ENCODE measurements around the gene CDKN1C. TPM values are rescaled to one million over a fixed set of nuclear protein-coding genes. Genes with fewer than 3 reads are reported as not detected.
"Not testable (repeated sequence)": the region's sequence is repeated elsewhere in the genome, so short reads cannot be mapped to it uniquely, and the experiment has no call there.

CDKN1C gene
- polyA plus RNA-seq, 4 donors: 125 to 210 (median 138) TPM

DNA sequence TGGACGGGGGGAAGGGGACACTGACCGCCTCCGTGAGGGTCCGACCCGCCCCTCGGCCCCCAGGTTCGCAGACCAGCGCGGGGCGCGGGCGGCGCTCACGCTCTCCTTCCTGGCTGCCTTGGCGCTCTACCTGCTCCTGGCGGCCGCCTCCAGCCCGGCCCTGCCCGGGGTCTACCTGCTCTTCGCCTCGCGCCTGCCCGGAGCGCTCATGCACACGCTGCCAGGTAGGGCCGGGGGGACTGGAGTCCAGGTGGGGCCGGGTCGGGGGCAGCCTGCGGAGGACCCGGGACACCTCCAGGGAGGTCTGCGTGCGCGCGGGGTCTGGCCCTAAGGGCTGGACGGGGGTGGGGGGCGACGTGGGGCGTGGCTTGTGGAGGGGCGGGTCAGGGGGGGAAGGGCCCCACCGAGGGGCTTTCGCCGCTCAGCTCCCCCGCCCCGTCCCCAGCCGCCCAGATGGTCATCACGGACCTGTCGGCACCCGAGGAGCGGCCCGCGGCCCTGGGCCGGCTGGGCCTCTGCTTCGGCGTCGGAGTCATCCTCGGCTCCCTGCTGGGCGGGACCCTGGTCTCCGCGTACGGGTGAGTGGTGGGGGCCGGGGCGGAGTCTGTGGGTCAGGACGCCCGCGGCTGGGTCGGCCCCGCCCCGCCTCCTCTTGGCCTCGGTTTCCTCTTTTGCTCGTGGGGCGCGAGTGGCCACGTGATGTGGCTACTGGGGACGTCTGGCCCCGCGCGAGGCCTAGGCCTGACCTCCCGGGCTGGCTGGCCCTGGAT lies 23.7 kb upstream of the CDKN1C start:
- no peak for DNase-seq (ENCODE audit: low read depth in 4 of 4, low spot score in 2 of 4)

DNA sequence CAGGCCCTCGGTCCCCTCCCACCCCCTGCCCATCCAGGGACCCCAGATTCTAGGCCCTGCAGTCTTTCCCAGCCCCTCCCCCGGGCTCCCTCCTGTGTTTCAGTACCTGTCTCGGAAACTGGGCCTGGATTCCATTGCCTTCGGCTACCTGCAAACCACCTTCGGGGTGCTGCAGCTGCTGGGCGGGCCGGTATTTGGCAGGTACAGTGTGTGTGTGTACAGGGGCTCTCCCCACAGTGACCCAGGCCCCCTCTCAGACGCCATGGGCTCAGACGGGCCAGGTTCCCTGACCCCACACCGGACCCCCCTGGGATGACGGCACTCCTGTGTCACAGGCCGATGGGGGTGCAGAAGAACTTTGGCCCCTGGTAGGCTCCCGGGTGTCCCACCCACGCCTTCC lies 22.6 kb upstream of the CDKN1C start:
- DNase-seq (ENCODE audit: low read depth in 4 of 4, low spot score in 2 of 4): no peak

DNA sequence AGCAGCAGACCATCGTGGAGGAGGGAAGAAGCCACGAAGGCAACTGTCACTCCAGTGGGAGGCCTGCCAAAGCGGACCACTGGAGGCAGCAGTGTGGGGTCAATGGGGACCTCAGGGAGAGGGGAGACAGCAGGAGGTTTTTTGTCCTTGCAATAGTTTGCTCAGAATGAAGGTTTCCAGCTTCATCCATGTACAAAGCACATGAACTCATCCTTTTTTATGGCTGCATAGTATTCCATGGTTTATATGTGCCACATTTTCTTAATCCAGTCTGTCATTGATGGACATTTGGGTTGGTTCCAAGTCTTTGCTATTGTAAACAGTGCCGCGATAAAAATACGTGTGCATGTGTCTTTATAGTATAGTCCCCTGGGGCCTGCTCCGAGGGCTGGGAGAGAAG lies 19.7 kb upstream of the CDKN1C start:
- DNase-seq (ENCODE audit: low read depth in 4 of 4, low spot score in 2 of 4): not testable (repeated sequence)

DNA sequence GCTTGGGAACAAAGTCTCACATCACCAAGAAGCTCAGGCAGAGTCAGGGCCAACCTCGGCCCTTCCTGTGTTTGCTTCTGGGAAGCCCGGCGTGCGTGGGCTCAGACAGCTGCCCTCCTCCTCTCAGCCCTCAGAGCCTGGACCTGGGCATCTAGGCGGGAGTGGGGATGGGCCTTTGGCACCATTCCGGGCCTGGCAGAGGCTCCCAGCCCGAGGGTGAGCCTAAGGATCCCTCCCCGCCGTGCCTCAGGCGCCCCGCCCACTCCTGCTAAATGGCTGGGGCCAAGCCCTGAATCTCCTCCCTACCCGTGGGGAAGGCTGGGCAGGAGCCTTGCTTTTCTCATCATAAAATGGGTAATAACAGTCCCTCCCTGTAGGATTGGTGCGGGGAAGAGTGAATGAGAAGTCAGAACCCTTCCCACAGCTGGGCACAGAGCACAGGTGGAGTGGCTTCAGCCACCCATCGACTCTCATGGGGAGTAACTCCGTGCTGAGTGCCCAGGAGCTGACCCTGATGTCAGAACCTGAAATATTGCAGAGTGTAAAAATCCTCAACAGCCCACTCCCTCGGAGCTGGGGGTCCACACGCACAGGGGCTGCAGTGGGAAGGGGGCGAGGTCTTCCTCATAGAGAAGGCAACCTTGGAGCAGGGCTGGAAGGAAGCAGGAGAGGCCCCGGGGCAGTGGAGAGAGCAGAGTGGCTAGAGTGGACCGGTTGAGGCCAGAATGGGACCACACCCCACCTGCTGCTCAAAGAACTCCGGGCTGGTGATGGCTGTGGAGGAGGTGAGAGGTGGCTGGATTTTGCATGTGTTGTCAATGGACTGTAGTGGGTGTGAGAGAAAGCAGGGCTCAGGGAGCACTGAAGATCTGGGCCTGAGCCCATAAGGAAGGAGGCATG lies 18.8 kb upstream of the CDKN1C start:
- no peak for DNase-seq (ENCODE audit: low read depth in 4 of 4, low spot score in 2 of 4)

DNA sequence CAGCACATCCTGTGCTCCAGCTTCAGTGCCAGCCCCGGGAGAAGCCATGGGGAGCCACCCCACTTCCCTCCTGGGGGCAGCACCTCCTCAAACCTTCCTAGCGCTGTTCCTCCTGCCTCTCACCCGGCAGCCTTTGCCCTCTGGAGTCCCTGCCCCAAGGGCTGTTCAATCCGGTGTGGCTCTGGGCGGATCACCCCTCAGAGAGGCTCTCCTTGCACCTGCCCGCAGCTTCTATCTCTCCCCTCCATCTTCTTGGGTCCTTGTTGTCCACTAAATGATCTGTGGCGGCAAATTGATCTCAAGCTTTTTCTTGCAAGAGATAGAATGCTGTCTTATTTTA lies 18.1 kb upstream of the CDKN1C start:
- DNase-seq (ENCODE audit: low read depth in 4 of 4, low spot score in 2 of 4): no peak

DNA sequence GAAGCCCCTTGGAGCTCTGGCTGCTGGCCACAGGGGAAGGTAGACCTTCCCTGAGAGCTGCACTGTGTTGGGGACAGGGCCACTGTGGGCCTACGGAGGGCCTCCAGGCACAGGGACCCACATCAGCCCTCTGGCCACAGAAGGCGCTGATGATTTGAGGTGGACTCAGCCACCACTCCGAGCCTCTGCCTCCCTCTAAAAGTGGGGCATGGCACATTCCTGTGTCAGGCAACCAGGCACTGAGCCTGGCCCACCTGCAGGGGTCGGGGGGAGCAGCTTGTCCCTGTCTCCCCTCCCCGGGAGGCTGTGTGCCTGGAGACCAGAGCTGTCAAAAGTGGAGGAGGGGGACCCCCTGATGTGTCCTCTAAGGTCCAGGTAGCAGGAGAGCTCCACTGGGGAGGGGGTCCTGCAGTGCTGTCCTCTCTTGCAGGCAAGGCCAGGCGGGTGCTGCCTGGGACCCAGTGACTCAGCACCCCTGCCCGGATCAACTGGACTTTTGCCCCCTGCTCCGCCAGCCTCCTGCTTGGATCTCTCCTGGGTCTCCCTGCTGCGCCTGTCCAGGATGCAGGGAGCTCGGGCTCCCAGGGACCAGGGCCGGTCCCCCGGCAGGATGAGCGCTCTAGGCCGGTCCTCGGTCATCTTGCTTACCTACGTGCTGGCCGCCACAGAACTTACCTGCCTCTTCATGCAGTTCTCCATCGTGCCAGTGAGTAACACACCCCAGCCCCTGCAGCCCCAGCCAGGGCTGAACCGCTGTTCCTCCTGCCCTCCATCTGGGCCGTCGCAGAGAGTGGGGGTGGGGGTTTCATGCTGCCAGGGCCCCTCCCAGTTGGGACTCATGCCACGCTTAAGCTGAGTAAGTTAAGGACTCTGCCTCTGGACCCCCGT lies 17.5 kb upstream of the CDKN1C start:
- DNase-seq (ENCODE audit: low read depth in 4 of 4, low spot score in 2 of 4): no peak

DNA sequence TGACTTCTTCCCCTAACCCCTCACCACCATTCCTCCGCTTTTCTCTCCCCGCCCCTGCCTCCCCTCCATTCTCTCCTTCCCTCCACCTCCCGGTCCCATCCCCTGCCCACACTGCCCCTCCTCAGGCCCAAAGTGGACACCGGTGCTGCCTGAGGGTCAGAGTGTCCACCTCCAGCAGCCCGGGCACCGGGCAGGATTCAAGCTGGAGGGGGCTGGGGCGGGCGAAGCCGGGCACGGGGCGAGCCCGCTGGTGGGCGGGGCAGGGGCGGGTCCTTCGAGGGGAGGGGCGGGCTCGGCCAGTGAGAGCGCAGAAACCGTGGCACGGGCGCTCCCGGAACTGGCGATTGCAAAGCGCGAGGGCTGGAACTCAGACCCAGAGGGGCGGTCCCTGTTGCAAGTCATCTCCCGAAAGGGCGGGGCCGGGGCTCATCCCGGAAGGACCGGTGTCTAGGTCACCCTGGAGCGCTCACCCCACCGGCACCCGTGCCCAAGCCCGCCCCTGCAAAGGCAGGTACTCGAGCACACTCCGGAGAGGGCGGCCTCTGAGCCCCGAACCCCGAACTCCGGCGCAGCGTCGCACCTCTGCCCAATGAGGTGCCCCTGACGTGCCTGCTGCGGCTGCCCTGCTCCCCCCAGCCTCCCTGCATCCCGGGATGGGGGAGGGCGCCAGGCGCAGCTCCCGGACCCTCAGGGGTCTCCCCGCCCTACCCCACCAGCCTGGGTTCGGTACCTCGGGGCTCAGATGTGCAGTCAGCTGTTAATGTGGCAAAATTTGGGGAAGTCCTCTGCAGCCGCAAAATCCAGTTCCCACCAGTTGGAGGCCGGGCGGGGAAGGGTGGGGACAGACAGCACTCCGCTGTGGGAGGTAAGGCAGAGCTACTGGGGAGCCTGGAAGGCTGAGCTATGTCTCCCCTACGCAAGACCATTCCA lies 16.5 kb upstream of the CDKN1C start:
- no peak for DNase-seq (ENCODE audit: low read depth in 4 of 4, low spot score in 2 of 4)

DNA sequence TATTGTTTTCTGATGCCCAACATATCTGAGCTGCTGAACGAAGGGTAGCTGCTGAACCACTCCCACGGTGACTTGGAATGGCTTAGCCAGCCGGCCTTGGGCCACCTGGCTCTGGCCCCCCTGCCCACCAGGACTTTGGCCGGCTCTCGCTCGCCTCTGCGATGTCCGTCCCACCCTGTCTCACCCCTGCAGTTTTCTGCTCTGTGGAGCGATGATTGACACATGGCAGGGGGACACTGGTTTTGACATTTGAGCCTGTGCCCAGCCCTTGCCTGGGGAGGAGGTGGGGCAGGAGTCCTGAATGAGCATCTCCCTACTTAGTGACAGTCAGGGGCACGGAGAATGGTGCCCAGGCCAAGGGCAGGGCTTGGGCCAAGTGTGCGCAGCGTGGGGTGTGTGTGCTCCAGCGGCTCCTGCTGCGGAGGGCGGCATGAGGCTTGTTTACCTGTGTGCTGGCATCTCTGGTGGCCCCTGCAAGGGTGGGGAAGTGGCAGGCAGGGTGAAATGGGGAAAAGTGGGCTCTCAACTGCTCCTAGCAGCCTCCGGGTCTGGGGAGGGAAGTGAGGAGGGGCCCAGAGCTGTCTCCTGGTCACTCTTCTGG lies 15.7 kb upstream of the CDKN1C start:
- no peak for DNase-seq (ENCODE audit: low read depth in 4 of 4, low spot score in 2 of 4)

DNA sequence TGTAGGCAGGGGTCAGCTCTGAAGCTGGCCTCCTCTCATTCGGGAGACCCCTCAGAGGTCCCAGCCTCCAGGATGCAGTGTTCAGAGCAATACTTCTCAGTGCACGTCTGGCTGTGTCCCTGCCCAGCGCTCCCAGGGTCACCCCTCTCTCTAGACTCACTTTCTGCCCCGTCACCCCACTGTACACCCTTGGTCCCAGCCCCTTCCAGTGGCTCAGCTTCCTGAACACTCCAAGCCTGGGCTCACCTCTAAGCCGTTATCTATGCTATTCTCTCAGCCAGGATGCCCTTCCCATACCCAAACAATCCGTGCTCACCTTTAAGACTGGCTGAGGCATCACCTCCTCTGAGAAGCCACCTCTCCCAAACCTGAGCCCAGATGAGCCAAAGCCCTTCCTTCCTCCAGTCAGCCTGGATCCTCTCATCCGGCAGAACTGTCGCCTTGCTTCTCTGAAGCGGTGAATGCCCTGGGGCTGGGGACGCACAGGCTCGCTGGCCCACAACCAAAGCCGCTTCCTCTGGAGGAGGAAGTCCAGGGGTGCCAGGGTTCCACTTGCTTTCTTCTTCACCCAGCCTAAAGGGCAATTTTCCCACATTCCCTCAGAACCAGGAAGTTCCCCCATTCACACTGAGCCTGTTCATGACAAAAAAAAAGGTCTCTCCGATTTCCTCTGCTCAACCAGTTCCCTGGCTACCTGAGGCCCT lies 13.7 kb upstream of the CDKN1C start:
- DNase-seq (ENCODE audit: low read depth in 4 of 4, low spot score in 2 of 4): no peak

DNA sequence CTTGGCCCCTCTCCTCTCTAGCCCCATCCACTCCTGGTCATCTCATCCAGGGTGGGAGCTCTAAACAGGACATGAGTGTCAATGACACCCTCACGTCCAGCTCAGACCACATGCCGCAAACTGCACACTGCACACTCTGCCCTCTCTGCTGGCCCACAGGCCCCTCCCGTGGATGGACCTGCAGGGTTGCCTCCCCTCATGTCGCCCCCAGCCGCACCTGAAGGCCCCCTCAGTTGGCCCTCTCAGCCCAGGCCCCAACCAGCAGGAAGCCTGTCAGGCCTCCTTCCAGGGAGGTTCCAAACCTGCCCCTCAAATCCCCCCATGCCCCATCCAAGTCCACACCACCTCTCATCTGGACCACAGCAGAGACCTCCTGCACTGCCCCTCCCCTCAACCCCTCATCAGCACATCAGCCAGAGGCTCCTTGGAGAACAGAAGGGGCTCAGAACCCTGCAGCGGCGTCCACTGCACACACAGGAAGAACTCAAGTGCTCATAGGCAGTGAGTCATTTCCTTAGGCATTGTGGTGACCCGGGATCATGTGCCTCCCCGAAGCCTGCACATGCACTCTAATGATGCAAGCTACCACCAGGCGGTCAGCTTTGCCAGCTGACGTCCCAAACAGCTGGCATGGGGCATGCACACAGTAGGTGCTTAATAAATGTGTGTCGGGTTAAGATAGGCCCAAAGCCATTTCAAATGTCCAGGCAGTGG lies 12.9 kb upstream of the CDKN1C start:
- DNase-seq (ENCODE audit: low read depth in 4 of 4, low spot score in 2 of 4): no peak

DNA sequence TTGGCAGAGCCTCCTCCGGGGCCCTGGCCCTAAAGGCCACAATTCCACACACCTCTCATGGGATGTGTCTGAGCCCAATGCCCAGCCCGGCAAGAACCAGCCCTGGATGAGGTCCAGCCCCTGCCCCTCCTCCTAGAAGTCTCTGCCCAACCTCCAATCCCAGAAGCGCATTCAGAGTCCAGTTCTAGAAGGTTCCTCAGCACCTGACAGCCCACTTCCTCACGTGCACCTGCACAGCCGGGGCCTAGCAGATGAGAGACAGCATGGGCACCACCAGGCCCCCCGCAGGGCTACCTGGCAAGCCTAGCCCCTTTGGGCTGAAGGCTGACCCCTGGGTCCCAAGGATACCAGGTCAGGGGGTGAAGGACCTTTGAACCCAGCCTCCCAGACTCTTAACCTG lies 11.5 kb upstream of the CDKN1C start:
- DNase-seq (ENCODE audit: low read depth in 4 of 4, low spot score in 2 of 4): no peak

DNA sequence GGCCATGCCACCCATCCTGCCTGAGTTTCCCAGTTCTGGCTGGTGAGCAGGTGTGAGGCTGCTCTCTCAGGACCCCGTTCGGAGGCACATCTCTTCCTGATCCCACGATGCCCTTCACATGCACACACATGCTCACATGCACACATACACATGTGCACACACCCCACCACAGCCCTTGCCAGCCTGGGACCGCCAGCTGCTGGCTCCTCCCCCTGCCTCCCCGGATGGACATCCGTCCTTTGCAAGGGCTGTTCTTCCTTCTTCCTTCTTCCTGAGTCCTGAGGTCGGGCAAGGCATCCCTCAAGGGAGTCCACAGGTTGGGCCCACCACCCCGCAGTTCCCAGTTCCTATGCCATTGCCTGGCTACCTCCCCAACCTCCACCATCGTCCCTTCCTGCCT lies 10.5 kb upstream of the CDKN1C start:
- DNase-seq (ENCODE audit: low read depth in 4 of 4, low spot score in 2 of 4): no peak

DNA sequence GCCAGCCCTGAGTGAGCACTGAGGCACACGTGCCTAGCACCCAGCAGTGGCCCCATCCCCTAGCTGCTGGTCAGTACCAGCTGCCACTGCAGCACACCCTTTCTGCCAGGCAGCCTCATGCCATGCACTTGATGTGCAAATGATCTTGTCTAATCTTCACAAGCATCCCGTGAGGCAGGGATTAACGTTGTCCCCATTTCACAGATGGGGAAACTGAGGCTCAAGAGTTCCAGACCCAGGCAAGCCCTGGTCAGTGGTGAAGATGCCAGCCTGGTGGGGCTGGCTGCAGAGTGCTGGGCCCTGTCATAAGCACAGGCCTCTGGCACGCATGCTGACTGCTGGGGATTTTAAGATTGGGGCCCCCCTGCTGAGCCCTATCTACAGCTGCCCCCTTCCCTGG lies 8.4 kb upstream of the CDKN1C start:
- no peak for DNase-seq (ENCODE audit: low read depth in 4 of 4, low spot score in 2 of 4)

DNA sequence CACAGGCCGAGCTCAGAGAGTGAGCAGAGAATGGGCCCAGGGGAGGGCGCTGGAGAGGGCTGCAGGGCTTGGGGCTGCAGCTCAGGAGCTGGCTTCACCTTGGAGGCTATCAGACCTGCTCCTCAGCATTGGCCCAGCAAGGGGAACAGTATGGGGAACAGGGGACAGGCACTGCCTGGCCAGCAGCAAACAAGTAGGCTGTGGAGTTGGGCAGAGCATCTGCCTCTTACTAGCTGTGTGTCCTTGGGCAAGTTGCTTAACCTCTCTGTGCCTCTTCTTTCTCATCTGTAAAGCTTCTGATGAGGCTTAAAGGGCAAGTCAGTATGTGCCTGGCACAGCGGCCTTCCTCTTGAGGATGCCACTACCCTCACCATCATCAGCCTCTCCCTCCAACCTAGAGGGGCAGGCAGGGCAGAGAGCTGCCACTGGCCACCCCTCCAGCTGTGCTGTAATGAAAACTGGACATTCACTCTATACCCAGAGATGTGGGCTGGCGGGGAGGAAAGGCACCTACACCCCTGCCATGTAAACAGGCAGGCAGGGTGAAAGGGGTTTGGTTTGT lies 7.5 kb upstream of the CDKN1C start:
- DNase-seq (ENCODE audit: low read depth in 4 of 4, low spot score in 2 of 4): no peak

DNA sequence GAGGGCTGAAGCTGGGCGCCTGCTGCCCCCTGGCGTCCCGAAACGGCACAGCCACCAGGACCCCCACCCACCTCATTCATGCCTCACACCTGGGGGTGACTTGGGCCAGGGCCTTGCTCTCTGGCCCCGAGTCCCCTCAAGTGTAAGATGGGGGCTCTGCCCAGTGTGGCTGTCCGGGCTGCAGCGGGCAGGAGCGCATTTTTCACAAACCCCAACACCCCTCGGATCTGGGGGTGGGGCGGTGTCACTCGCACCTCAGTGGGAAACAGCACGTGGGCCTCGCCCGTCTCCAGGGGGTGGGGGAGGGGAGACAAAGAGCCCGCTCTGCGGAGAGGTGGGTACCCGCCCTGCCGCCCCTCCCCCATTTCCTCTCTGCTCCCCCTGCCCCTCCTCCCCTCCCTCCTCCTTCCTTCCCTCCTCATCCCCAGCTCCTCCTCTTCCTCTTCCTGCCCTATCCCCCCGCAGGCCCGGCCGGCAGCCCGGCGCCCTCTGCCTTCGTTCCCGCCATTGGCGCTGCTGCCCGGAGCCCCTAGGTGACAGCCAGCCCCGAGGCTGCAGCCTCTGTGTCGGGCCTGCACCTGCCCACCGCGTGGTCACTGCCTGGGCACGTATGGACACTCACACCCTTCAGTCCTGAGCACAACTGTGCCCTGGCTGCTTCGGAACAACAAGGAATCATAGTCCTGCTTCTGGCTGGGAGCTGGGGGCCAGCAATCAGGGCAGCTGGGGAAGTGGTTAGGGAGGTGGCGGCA lies 6.8 kb upstream of the CDKN1C start:
- DNase-seq (ENCODE audit: low read depth in 4 of 4, low spot score in 2 of 4): no peak

DNA sequence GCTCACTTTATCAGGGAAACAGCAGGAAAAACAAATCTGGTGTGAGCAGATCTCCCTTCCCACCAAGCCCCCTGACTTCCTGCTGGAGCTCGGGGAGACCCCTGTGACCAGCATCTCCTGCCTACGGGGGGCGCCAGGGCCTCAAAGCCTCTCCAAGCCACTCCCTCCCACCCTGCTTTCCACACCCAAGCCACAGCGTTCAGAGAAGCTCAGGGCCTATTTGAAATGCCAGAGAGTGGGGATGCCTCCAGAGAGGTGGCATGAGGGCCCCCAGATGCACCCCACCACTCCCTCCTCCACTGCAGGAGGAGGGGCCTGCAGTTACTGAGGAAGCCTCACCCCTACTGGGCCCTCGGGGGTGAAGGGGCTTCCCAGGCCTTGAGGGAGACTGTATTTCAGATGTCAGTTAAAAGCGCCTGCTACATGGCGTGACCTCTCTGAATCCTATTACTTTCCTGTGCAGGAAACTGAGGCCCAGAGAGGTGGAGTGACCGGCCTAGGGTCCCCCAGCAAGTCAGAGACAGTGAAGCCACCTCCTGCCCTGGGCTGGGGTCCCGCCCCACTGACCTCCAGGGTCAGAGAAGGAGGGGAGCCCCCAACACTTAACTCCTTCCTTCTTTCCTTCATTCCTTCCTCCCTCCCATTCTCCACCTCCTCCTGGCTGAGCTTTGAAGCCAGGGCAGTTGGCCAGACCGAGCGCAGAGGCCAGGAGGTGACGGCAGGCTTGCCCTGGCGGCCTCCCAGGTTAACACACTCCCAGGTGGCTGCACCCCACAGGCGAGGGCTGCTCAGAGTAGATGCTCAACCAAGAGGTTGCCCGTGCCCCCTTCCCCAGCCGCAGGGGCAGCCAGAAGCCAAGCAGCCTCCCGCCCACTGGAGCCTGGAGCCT lies 6.0 kb upstream of the CDKN1C start:
- DNase-seq (ENCODE audit: low read depth in 4 of 4, low spot score in 2 of 4): no peak
